Fibroblast of skin of scalp (primary cell): ENCODE measurements around the gene KCNA3. TPM values are rescaled to one million over a fixed set of nuclear protein-coding genes. Genes with fewer than 3 reads are reported as not detected.
A peak's percentile ranks its signal among the peaks of the same experiment; 100 is the strongest.

Experiments
- DNase-seq: peaks from one replicate; pipeline ENCODE4 v3.0.0-alpha.2; 2013
- polyA plus RNA-seq, 2 experiments: library from polyadenylated mRNA; unstranded; fragments of 120-200 nt; gene quantifications; one replicate each; pipeline ENCODE4 v1.2.1, GENCODE V29; 2013; ENCODE audit not compliant: insufficient read length in 2 of 2

Gene KCNA3
- not detected for polyA plus RNA-seq (2013, experiment 1 of 2; ENCODE audit: insufficient read length)
- not detected for polyA plus RNA-seq (2013, experiment 2 of 2; ENCODE audit: insufficient read length)

DNA sequence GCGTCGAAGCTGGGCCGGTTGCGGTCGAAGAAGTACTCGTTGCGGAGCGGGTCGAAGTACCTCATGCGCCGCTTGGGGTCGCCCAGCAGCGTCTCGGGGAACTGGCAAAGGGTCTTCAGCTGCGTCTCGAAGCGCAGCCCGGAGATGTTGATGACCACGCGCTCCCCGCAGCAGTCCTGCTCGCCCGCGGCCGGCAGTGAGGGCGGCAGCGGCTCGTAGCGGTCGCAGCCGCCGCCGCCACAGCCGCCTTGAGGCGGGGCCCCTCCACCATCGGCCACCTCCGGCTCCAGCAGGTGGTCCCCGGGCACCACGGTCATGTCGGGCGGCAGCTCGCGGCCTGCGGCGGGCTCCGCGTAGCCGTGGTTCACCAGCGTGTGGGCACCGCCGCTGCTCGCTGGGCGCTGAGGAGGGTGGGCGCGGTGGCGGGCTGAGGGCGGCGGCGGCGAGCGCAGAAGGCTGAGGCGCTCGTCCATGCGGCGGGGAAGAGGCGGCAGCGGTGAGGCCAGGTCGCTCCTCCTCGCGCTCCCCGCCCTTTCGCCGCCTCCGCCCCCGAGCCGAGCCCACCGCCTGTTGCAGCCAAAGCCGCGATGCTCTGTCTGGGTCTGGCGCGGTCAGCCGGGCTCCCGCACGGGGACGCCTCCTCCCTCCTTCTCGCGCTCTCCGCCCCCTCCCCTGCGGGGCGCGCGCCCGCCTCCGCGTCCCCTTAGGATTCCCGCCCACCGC lies at the start of gene KCNA3:
Gene KCNA3, minus strand, starts transcription at position 604 of the 723 bp plus-strand sequence. Its CDS starts 131 bp downstream, at position 473.
- no peak for DNase-seq

DNA sequence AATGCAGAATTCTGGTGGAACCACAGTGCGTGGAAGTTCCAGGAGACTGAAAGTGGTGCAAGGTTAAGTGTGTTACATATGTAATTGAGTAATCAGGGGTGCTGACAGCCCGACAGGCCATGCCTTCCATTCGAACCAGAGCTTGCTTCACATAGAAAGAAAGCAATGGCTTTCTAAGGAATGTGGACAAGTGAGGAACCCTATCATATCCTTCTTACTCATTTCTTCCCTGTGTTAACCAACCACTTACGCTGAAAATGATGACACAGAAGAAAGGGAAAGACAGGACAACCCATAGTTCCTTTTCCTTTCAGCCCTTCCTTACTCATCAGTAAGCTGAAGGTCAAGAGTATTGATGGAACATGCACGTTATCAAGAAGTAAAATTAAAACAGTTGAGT lies 48.1 kb upstream of the KCNA3 start:
- no peak for DNase-seq

DNA sequence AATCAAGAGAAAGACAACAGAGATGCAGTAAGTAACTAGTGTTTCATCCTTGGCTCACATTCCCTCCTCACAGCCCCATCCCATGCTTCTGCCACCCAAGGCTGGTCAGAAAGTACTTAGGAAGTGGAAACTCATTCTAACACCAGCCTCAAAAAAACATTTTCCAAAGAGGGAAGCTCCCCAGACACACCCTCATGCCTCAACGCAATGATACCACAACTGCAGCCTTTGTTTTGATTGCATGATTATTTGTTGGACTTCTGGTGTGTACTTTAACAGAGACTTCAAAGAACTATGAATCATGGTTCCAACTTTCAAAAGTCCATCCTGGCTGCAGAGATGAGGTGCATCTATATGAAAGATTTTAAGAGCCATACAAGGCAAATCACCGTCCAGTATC lies 45.2 kb upstream of the KCNA3 start:
- no peak for DNase-seq

DNA sequence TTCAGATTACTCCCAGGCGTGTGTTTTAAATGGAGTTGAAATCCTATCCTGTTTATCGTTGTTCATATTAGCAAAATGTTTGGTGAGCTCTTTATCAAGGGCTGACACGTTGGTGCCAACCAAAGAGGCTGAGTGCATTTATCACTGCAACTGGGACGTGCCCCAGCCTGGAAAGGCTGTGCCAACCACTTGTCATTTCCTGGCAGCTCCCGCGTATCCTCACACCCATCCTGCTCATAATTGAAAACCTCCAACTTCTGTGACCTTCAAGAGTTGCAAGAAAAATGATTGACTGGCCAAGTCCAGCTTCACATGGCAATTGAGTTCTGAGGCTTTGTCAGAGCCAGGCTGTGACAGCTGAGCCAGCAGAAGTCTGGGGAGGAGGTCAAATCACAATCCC lies 43.7 kb upstream of the KCNA3 start:
- DNase-seq, result no peak

DNA sequence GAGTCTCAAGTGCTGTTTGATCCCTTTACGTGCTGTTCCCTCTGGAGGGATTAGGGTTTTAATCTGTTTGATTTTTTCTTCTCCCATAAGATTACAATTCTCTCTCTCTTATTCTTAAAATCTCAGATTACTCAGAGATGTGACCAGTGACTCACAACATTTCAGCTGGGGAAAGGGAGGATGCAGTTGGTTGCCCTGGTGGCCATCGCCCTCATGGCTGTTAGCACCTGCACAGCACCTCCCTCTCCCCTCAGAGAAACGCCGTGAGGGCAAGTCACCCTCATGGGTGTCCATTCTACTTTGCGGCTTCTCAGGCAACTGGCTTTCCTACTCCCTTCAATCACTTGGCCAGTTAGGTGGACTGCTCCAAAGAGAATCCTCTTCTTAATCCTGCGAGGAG lies 42.4 kb upstream of the KCNA3 start:
- no peak for DNase-seq

DNA sequence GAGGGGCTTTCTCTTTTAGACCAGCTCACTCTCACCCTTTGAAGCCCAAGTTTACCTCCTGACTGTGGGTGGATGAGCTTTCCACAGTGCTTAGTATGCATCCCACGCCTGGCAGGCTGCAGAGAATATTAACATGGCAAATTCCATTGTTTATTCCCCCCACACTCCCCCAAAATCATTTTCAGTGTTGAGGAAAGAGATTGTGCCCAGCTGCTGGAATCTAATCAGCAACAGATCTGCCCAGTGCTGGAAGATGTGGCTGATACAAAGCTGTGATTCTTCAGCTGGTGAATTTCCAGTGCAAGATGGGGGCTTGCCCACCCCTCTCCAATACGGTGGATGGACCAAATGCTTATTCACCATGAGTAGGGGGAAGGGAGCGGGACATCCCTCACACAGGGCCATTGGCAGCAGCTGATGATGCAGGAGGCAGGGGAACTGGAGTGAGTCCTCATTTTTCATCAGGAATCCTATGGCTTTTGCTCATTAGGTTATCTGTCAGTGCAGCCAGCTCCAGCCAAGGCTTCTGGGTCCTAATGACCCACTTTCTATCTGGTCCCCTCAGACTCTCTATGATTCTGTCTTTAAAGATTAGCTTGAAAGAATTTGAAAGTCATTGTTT lies 39.7 kb upstream of the KCNA3 start:
- DNase-seq, result no peak

DNA sequence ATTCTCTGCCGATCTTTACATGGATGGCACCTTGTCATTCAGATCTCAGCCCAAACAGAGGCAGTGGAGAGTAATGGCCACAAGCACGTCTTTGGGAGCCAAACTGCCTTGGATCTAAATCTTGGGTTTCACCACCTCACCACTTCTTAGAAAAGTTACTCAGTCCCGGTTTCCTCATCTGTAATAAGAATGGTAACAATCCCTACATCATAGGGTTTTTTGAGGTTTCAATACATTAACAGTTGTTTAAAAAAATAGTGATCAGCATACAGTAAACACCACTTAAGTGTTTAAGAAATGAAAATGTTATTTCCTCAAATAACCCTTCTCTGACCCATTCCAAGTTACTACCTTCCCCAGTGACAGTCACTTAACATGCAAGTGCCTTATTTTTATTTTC lies 38.5 kb upstream of the KCNA3 start:
- no peak for DNase-seq

DNA sequence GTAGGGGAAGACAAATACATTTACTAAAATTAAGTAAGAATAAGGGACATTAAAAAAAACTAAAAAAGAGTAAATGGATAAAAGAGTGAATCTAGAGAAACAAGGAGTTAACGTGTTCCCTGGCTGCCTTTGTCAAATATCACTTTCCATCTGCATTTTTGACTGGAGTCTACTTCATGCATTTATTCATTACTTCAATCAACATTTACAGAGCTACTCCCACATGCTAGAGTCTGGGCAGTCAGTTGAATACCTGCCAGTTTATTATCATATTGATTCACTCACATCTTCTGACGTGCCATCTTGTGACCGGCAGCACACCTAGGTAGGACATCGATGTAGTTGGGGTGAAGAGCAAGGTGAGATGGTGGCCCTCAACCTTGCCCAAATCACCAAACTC lies 35.6 kb upstream of the KCNA3 start:
- no peak for DNase-seq

DNA sequence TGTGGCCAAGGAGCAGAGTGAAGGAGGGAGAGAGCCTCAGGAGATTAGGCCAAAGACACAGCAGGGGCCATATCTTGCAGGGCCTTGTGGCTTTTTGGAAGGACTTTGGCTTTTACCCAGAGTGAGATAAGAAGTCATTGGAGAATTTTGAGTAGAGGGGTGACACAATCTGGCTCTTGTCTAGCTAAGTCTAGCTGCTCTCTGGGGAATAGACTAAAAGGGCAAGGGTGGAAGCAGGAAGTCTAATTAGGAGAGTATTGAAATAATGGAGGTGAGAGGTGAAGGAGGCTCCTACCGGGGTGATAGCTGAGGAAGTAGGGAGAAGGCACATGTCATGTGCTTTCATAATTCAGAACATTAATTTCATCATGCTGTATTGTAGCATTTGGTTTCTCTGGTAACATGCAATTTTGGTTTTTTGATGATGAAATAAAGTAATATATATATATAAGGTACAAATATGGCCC lies 34.3 kb upstream of the KCNA3 start:
- DNase-seq, result no peak

DNA sequence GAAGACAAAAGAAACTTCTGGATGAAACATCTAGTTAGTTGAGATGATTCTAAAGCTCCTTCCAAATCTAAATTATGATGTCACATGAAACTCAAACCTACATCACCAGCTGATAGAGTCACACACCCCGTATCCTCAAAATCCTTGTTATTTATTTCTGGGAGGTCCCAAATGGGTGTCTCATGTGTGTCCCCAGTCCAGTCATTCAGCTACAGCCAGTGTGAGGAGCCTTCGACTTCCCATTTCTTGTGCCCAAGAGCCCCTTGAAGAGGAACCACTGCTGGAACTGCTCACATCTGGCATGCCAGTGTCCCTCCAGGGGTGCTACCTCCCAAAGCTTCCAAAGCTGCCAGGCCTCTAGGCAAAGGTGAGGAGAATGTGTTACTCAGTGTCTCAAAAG lies 32.5 kb upstream of the KCNA3 start:
- DNase-seq, result no peak

DNA sequence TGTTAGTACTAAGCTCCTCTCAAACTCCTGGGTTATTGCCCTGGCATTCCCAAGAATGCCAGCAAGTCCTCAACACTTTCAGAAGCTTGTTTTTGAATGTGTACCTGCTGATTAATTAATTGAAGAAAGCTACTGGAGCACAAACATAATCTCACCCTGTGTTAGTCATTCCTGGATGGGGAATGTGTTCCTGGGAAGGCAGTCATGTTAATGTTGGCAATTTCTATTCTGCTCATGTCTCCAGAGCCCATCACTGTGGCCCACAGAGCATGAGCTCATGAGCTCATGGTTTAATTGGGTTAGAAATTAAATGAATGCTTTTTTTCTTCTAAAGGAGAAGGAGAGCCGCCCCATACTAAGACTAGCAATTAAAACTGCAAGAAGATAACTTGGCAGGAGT lies 31.9 kb upstream of the KCNA3 start:
- DNase-seq, result no peak

DNA sequence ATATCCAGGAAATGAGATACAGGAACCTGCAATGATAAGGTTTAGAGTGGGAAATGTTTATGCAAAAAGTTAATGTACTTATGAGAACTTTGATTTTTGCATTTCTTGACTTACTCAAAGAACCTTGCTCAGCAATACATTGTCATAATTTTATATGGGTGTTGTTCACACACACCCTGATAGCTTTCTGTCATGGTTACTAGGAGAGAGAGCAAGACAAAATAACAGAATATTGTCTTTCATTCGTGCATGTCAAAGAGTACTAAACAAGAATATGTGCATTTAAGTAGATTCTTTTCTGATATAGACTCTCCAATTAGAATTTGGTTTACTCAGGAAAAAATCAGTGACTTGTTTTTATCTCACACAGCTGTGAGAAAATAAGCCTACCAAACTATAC lies 27.5 kb upstream of the KCNA3 start:
- no peak for DNase-seq

DNA sequence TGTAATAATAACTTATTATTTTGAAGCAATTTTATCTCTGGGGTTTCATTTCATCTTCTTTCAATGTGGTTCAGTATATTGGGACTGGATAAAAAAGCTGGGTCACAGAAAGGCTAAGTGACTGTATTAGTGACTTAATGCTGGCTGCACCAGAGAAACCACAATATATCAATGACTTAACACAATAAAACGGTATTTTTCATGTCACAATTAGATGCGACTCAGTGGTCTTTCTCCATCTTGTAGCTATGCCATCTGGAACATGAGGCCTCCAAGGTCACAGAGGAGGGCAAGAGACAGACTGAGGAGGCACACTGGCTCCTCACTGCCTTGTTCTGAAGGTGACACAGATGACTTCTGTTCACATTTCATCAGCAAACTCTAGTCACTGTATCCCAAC lies 26.0 kb upstream of the KCNA3 start:
- DNase-seq, result no peak

DNA sequence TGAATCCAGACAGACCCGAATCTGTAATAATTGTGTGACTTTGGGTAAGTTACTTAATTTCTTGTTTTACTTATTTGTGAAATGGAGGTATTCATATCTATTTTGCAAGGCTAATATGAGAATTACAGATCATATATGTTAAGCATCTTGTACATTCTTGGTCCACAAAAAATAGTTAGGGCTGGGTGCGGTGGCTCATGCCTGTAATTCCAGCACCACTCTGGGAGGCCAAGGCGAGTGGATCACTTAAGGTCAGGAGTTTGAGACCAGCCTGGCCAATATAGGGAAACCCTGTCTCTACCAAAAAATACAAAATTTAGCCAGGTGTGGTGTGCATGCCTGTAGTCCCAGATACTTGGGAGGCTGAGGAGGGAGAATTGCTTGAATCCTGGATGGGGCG lies 22.9 kb upstream of the KCNA3 start:
- DNase-seq, result no peak

DNA sequence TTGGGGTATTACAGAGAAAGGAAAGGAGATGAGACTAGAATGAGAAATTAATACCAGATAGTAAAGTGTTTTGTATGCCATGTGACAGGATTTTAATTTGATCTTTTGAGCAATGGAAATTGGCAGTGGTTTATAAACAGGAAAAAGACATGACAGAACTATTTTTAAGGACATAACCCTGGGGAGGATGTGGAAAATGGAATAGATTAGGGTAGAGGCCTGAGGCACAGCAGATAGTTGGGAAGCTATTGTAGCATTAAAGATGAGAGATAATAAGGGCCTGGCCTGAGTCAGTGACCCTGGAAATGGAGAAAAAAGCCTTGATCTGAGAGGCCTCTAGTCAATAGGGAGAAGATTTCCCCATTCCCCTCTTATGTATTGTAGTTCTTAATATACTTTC lies 22.1 kb upstream of the KCNA3 start:
- no peak for DNase-seq

DNA sequence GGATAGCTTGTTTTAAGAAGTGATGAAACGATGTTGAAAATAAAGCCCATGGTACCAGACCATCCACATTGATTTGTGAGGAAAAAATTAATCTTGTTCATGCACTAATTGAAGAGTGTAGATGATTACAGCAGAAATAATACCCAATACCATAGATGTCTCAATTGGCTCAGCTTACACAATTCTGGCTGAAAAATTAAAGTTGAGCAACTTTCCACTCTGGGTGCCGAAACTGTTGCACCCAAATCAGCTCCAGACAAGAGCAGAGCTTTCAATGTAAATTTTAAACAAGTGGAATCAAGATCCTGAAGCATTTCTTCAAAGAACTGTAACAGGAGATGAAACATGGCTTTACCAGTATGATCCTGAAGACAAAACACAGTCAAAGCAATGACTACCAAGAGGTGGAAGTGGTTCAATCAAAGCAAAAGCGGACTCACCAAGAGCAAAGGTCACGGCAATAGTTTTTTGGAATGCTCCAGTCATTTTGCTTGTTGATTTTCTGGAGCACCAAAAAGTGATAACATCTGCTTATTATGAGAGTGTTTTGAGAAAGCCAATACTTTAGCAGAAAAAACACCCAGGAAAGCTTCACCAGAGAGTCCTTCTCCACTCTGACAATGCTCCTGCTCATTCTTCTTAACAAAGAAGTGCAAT lies 16.1 kb upstream of the KCNA3 start:
- DNase-seq, result no peak

DNA sequence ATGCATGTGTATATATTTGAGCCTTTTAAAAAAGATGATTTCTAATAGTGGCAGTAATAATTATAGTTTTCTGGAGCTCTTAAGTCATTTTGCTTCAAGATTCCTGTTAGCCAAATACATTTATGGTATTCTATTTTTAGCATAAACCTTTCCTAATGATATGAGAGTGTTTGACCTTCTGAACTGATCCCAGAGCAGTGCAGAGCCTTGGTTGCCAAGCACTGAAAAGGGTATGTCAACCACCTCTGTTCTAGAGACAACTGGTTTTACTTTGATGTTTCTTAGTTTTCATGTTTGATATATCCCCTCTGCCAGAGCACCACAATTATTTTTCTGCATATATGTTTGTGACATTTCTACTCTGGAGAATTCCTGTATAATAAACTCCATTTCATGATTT lies 15.1 kb upstream of the KCNA3 start:
- no peak for DNase-seq

DNA sequence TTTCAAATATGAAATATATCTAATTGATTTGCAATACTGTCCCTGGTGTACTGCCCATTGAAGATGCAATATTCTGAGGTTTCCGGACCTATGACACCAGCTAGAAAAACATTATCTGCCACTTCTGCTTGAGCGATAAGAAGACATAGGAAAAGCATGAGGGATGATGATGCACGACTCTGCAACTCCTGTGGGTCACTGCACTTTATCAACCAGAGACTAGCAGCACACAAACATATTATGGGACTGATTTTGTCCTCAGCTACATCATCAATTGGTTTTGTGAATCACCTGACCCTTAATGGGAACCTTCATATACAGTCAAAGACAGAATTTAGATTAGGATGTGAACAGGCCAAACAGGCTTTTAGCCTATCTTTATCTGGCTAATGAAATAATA lies 13.8 kb upstream of the KCNA3 start:
- no peak for DNase-seq

DNA sequence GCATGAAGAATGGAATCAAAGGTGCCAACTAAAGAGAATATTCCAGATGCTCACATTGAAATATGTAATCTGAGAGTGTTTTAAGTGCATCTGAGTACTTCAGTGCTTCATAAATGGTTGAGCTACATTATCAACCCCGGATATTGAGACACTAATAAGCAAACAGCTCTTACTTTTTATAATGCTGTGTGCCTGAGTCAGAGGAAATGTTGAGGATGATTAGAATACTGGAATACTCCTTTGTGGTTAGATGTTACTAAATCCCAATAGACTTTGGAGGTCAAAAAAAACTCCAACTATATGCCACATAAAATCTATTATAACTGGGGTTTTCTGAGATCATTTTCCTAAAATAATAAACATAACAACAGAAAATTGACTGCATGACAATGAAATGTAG lies 12.5 kb upstream of the KCNA3 start:
- peak; percentile 24 for DNase-seq

DNA sequence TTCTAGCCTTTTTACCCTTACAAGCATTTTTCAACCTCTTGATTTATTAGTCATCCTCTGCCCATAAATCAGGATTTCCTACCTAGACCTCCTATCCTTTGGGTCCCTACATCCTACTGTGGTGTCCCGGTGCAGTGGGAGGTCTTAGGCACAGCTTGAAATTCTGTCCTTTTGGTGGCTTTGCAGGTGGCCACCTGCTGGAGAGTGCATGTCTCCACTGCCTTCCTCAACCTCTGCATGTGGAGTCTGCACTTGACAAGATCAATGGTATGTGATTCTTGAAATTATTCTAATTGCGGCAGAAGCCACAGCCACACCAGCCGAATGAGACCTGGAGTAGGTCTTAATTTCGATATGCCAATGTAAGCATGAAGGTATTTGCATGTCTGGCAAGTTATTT lies 11.4 kb upstream of the KCNA3 start:
- no peak for DNase-seq

DNA sequence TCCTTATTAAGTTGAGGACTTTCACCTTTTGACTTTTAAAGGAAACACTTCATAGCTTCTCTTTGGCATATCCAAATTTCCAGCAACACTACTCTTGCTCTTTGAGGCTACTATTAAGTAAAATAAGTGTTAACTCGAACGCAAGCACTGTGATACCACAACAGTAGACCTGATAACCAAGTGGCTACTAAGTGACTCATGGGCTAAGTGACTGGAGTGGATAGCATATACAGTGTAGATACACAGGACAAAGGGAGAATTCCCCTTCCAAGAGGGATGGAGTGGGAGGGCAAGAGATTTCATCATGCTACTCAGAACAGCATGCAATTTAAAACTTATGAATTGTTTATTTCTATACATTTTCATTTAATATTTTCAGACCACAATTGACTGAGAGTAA lies 9.8 kb upstream of the KCNA3 start:
- no peak for DNase-seq

DNA sequence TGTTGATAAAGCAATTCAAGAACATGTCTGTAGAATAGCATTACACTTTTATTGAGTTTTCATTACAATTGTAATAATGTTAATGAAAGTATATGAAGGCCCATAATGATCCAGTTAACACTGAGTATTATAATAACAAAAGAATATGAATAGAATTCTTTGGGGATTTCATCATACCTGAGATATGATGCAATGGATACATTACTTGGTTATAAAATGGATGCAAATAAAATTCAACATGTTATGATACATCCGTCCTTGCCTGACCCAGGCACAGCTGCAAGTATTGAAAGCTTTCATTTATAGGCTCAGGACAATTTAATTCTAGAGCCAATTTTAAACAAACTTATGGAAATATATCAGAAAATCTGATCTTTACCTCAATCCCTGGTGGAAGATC lies 8.2 kb upstream of the KCNA3 start:
- DNase-seq, result no peak

DNA sequence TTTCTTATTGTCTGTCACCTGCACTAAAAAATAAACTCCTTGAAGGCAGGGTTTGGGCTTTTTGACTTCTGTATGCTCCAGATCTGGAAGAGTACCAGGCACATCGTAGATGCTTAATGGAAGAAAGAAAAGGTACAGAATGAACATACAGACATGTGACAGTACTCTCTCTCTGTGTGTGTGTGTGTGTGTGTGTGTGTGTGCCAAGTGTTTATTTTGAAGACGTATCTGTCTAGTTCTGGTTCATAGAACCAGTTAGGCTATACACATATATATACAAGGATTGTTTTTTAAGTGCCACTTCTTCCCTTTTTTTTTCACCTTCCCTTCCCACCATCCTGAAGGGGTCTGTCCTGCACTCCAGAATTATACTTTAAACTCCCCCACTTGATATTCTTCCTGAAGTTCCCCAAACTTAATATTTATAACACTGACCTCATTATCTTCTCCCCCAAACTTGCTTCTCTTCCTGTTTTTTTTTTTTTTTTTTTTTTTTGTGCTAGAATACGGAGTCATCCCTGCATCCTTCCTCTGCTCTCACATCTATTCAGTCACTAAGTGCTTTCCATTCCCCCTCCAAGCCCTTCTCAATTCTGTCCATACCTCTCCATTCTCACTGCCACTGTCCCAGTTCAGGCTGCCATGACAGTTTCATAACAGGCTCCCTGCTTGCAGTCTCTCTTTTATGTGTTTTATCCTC lies 5.4 kb upstream of the KCNA3 start:
- DNase-seq, result no peak
